Astrocyte (in vitro differentiated cells and primary cell): ENCODE results near the gene COPS9. TPM values are rescaled to one million over a fixed set of nuclear protein-coding genes. Genes with fewer than 3 reads are reported as not detected.

ENCODE experiments used
- DNase-seq: peaks from one replicate; pipeline ENCODE4 v3.0.0-alpha.2; 2010; ENCODE audit warnings: low read depth
- FAIRE-seq: peaks from 2 replicates; lab custom pipeline; 2011; peaks lifted over from hg19 to GRCh38; lab: Jason Lieb, UNC
- H2AFZ ChIP-seq: 2 replicates; pipeline ENCODE4 v1.6.0; 2012; ENCODE audit warnings: low read depth, low read length, inconsistent platforms
- H3K27ac ChIP-seq: 2 replicates; pipeline ENCODE4 v1.5.1; 2011; ENCODE audit warnings: low read depth, low read length, inconsistent platforms
- H3K27me3 ChIP-seq: 2 replicates; pipeline ENCODE4 v1.6.0; 2011; ENCODE audit warnings: low read length, inconsistent platforms; ENCODE audit not compliant: insufficient read depth
- H3K36me3 ChIP-seq: 2 replicates; pipeline ENCODE4 v1.5.1; 2011; ENCODE audit warnings: low read length, inconsistent platforms; ENCODE audit not compliant: insufficient read depth
- H3K4me1 ChIP-seq: 2 replicates; pipeline ENCODE4 v1.5.1; 2011; ENCODE audit warnings: low read length, inconsistent platforms; ENCODE audit not compliant: insufficient read depth
- H3K4me2 ChIP-seq: 2 replicates; pipeline ENCODE4 v1.6.0; 2012; ENCODE audit warnings: low read length, inconsistent platforms
- H3K4me3 ChIP-seq: 2 replicates; pipeline ENCODE4 v1.5.1; 2011; ENCODE audit warnings: low read depth, mild to moderate bottlenecking, low read length, inconsistent platforms; ENCODE audit not compliant: insufficient read depth
- H3K79me2 ChIP-seq: 2 replicates; pipeline ENCODE4 v1.6.0; 2012; ENCODE audit warnings: mild to moderate bottlenecking, low read length, inconsistent platforms; ENCODE audit not compliant: insufficient read depth
- H3K9ac ChIP-seq: 2 replicates; pipeline ENCODE4 v1.6.0; 2012; ENCODE audit warnings: mild to moderate bottlenecking, low read length, inconsistent platforms
- H3K9me3 ChIP-seq: 2 replicates; pipeline ENCODE4 v1.5.1; 2012; ENCODE audit warnings: low read depth, mild to moderate bottlenecking, low read length, inconsistent platforms; ENCODE audit not compliant: insufficient read depth
- H4K20me1 ChIP-seq: 2 replicates; pipeline ENCODE4 v1.6.0; 2012; ENCODE audit warnings: low read length, inconsistent platforms; ENCODE audit not compliant: insufficient read depth
- H3K27ac Mint-ChIP-seq: one replicate; pipeline ENCODE4 v1.8.0; 2021; ENCODE audit warnings: mild to moderate bottlenecking, mixed read lengths; ENCODE audit not compliant: unreplicated experiment
- H3K27me3 Mint-ChIP-seq: one replicate; pipeline ENCODE4 v1.8.0; 2021; ENCODE audit warnings: low read depth, mixed read lengths; ENCODE audit not compliant: unreplicated experiment
- H3K36me3 Mint-ChIP-seq: one replicate; pipeline ENCODE4 v1.8.0; 2021; ENCODE audit warnings: low read depth, mixed read lengths; ENCODE audit not compliant: unreplicated experiment
- H3K4me1 Mint-ChIP-seq: one replicate; pipeline ENCODE4 v1.8.0; 2021; ENCODE audit warnings: low read depth, mixed read lengths; ENCODE audit not compliant: unreplicated experiment
- H3K4me3 Mint-ChIP-seq: one replicate; pipeline ENCODE4 v1.8.0; 2021; ENCODE audit warnings: mild to moderate bottlenecking, moderate library complexity, mixed read lengths; ENCODE audit not compliant: unreplicated experiment
- H3K9me3 Mint-ChIP-seq: one replicate; pipeline ENCODE4 v1.8.0; 2021; ENCODE audit warnings: mild to moderate bottlenecking, mixed read lengths; ENCODE audit not compliant: unreplicated experiment
- EZH2 ChIP-seq: IDR thresholded peaks from 2 replicates; pipeline ENCODE4 v1.6.1; 2012; ENCODE audit warnings: mild to moderate bottlenecking, low read length, inconsistent platforms; ENCODE audit not compliant: insufficient read depth
- total RNA-seq: library from RNA; stranded (reverse); gene quantifications from 2 replicates; pipeline ENCODE4 v1.2.1, GENCODE V29; 2021
- TF ChIP-seq, protein P1 (sequence below): IDR thresholded peaks from 2 replicates; pipeline ENCODE4 v1.5.1; 2011; ENCODE audit warnings: low read depth, mild to moderate bottlenecking, inconsistent platforms, low read length, moderate library complexity; ENCODE audit not compliant: insufficient read depth

COPS9 gene
- total RNA-seq, 1 donor from 2014 or later = 192 TPM

DNA sequence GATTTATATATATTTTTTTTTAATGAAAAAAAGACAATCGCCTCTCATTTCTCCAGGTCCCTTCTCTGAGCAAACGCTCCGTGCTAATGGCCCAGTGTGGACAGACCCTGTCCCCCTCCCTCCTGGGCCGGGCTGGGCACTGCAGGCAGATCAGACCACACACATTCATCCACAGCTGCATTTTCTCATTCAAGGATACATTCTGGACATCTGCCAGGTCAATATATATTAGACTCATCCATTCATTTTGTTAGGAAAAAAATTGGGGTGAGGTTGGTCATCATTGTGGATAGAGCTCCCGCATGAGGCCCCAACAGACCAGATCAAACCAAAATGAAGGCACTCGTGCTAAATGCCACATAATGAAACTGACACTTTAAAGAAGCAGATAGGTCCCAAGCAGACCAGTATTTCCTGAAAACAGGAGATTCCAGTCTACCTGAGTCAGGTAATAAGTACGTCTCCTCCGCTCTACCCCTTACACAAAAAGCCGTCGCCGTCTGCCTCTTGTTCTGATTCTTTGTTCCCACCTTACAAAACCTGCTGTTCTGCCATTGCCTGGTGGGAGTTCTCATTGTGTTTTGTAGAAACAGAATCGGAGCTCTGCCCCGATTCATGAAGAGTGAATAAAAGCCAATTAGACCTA is 19.8 kb upstream of the COPS9 start:
- no peaks in the 10 kb centered on the region for H3K79me2 ChIP-seq
- H3K27ac Mint-ChIP-seq = peak overlapping the region; percentile 11
- no peaks in the 10 kb centered on the region for H3K4me1 ChIP-seq
- H3K36me3 ChIP-seq = no peaks in the 10 kb centered on the region
- H2AFZ ChIP-seq = no peak overlapping the region
- H4K20me1 ChIP-seq = no peaks in the 10 kb centered on the region
- H3K27ac ChIP-seq = no peak overlapping the region
- peaks cover 5% of the 10 kb centered on the region for H3K9me3 Mint-ChIP-seq
- no peak for FAIRE-seq
- no peak for DNase-seq
- no peak overlapping the region for H3K4me3 ChIP-seq
- H3K4me2 ChIP-seq = no peak overlapping the region
- H3K27me3 Mint-ChIP-seq = peaks cover 49% of the 10 kb centered on the region
- no peak overlapping the region for H3K9ac ChIP-seq
- H3K4me1 Mint-ChIP-seq = peaks cover 10% of the 10 kb centered on the region
- H3K36me3 Mint-ChIP-seq = no peaks in the 10 kb centered on the region
- H3K27me3 ChIP-seq = peaks cover 27% of the 10 kb centered on the region
- no peaks in the 10 kb centered on the region for H3K9me3 ChIP-seq
- no peak for TF ChIP-seq EZH2
- TF ChIP-seq, protein P1, sequence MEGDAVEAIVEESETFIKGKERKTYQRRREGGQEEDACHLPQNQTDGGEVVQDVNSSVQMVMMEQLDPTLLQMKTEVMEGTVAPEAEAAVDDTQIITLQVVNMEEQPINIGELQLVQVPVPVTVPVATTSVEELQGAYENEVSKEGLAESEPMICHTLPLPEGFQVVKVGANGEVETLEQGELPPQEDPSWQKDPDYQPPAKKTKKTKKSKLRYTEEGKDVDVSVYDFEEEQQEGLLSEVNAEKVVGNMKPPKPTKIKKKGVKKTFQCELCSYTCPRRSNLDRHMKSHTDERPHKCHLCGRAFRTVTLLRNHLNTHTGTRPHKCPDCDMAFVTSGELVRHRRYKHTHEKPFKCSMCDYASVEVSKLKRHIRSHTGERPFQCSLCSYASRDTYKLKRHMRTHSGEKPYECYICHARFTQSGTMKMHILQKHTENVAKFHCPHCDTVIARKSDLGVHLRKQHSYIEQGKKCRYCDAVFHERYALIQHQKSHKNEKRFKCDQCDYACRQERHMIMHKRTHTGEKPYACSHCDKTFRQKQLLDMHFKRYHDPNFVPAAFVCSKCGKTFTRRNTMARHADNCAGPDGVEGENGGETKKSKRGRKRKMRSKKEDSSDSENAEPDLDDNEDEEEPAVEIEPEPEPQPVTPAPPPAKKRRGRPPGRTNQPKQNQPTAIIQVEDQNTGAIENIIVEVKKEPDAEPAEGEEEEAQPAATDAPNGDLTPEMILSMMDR = no peak
- no peak overlapping the region for H3K4me3 Mint-ChIP-seq

- Histone ChIP-seq H3K4me1 (no peaks in the 10 kb centered on the region), H3K9ac (no peak overlapping the region), H3K79me2 (no peaks in the 10 kb centered on the region), H3K27me3 (peaks cover 27% of the 10 kb centered on the region), H3K4me3 (no peak overlapping the region), H4K20me1 (no peaks in the 10 kb centered on the region), H3K9me3 (no peaks in the 10 kb centered on the region), H2AFZ (no peak overlapping the region), H3K4me2 (no peak overlapping the region), H3K36me3 (no peaks in the 10 kb centered on the region), H3K27ac (no peak overlapping the region)
- TF ChIP-seq, protein P1 = no peak
- TF ChIP-seq EZH2 = no peak
- peaks cover 10% of the 10 kb centered on the region for H3K4me1 Mint-ChIP-seq
- no peak for FAIRE-seq
- H3K9me3 Mint-ChIP-seq = peaks cover 5% of the 10 kb centered on the region
- no peak overlapping the region for H3K27ac Mint-ChIP-seq
- H3K36me3 Mint-ChIP-seq = no peaks in the 10 kb centered on the region
- DNase-seq = no peak
- H3K27me3 Mint-ChIP-seq = peaks cover 44% of the 10 kb centered on the region
- H3K4me3 Mint-ChIP-seq = no peak overlapping the region
These were observed 19.1 kb upstream of the COPS9 start for GRCh38 chr2:240155048-240155744.

- no peak overlapping the region for H3K9ac ChIP-seq
- H3K36me3 Mint-ChIP-seq = no peaks in the 10 kb centered on the region
- H2AFZ ChIP-seq = no peak overlapping the region
- H3K4me1 ChIP-seq = no peaks in the 10 kb centered on the region
- TF ChIP-seq EZH2 = no peak
- TF ChIP-seq, protein P1 = no peak
- H3K27me3 Mint-ChIP-seq = peaks cover 48% of the 10 kb centered on the region
- DNase-seq (no peak), FAIRE-seq (no peak)
- no peak overlapping the region for H3K4me3 ChIP-seq
- H3K27ac ChIP-seq = no peak overlapping the region
- H3K27ac Mint-ChIP-seq = no peak overlapping the region
- no peak overlapping the region for H3K4me3 Mint-ChIP-seq
- H3K4me2 ChIP-seq = no peak overlapping the region
- H3K9me3 ChIP-seq = no peaks in the 10 kb centered on the region
- H3K79me2 ChIP-seq = no peaks in the 10 kb centered on the region
- H3K4me1 Mint-ChIP-seq = peaks cover 10% of the 10 kb centered on the region
- peaks cover 27% of the 10 kb centered on the region for H3K27me3 ChIP-seq
- no peaks in the 10 kb centered on the region for H4K20me1 ChIP-seq
- H3K9me3 Mint-ChIP-seq = peaks cover 5% of the 10 kb centered on the region
- no peaks in the 10 kb centered on the region for H3K36me3 ChIP-seq
These were observed 18.5 kb upstream of the COPS9 start for GRCh38 chr2:240154606-240155005.
